HG03045 (cell line): Measurements from ENCODE around the gene SCN1A.
"Not testable (repeated sequence)": the region's sequence is repeated elsewhere in the genome, so short reads cannot be mapped to it uniquely, and the experiment has no call there.

ENCODE experiments used
- ATAC-seq: cut with Tn5 transposase; IDR thresholded peaks from one replicate; pipeline ENCODE4 v1.9.1; 2021; ENCODE audit warnings: mild to moderate bottlenecking, moderate library complexity; ENCODE audit not compliant: unreplicated experiment

Gene SCN1A

GRCh38 chr2:166127217-166128155 lies at the start of gene SCN1A:
TSS of gene SCN1A (minus strand) at chr2:166128020. CDS start at chr2:166073621, 54,399 bp downstream.
- ATAC-seq = no peak

- no peak for ATAC-seq
These were observed 45.4 kb upstream of the SCN1A start for GRCh38 chr2:166173263-166173662.

DNA sequence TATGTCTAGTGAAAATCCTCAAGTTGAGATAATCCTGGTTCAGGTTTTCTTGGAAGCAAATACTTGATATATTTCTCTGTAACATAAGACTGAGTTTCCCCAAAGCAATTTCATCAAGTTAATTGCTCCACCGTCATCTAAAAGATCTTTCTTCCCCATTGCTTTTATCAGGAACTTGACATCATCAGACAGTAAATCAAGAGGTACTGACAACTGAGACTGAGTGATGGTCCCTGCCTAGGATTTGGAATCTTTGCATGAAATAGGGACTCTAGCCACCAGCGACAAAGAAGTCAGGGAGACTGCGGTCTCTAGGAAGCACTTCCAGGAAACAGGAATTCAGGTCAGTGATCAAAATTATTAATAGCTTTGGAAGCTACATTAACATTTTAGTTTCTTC lies 43.4 kb upstream of the SCN1A start:
- no peak for ATAC-seq

DNA sequence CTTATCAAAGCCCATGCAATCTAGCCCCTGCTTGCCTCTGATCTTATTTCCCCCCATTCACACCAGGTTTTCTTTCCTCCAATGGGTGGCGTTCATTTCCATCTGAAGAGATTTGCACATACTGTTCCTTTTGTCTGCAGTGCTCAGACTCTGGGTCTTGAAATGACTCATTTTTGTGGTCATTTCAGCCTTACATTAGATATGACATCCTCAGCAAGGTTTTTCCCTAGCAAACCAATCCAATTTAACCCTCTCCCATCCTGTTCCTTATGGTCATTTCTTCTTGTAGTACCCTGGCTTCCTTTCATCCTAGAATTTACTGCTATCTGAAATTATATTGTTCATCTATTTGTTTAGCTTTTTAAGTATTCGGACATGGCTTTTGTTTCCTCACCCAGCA lies 42.5 kb upstream of the SCN1A start:
- ATAC-seq = no peak

- no peak for ATAC-seq
These were observed 39.6 kb upstream of the SCN1A start for GRCh38 chr2:166167449-166167848.

- ATAC-seq = no peak
These were observed 36.0 kb upstream of the SCN1A start for GRCh38 chr2:166163775-166164174.

GRCh38 chr2:166158546-166158945 lies 30.7 kb upstream of the SCN1A start:
- ATAC-seq = no peak

- ATAC-seq = no peak
These were observed 29.8 kb upstream of the SCN1A start for GRCh38 chr2:166157578-166157977.

DNA sequence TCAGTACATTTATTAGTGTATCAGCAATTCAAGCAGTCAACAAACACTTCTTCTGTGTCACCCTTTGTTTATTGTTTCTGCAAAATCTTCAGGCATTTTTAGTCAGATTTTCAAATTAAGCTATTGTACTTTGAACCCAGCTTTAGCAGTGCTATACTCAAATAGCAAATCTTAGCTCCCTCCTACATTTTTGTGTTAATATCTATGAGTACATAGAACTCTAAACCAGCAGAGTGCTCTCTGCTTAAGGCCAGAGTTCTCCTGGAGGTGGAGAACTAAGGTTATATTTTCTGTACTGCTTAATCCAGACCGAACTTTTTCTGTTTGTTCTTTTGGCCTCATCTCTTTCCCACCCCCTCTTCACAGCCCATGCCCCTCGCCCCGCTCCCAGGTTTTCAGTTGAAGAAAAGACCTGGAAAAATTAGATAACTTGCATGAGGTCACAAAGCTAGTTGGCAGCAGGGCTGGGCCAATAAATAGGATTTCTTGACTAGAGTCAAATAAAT lies 29.2 kb upstream of the SCN1A start:
- ATAC-seq = no peak

DNA sequence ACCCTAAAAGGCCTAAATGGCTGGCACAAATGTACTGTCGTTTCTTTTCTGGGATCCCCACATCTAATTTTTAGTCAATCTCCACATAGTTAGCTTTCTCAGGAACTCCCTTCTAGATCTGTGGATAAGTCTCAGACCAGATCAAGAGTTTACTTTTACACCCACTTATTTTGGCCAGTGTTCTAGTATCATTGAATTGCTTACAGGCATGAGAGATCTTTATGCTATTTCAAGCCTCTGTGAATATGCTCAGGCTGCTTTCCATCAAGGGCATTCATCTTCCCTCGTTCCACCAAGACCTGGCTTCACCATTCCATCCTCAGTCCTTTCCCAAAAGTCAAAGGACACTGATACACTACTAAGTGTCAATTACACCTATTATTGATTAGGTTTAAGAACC lies 27.8 kb upstream of the SCN1A start:
- no peak for ATAC-seq

DNA sequence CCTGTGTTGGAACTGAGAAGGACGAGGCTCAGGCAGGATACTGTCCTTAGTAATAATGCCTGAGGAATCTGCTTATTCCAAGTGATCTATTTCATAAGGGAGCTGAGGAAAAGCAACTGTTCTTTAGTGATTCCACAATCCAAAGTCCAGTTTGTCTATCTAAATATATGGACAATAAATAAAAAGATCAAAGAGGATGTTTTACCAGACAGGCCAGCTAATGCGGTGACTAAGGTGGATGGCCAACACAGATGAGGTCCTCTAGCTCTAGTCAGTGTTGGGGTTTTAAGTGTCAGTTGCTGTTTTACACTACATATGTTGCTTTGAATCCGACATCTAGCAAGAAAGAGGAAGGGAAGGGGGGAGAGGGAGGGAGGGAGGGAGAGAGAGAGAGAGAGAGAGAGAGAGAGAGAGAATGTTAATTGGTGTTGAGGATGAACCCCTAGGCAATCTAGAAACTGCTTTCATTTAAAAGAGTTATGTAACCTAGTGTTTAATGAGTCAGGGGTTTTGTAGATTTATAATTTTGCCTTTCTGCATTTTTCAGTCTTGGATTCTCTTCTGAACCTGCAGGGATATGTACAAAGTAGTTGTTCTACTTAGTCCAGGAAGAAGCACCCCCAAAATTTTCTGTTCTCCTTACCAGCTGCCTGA lies 27.0 kb upstream of the SCN1A start:
- ATAC-seq = no peak

DNA sequence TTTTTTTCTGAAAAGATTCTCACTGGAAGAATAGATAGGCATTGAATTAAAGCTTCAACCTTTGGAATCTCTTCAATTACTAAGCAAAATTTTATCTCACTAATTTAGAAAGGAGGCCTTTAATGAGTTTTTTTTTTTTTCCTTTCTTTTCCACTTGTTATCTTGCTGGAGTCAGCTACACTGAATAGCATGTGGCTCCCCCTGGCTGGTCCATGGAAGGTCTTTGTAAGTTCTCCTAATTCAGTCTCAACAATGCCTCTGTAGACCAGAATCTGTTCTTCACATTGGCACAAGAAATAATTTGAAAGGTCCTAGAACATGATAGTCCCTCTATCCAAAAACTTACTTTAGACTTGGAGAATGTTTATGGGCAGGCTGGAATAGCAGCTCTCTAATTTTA lies 24.2 kb upstream of the SCN1A start:
- no peak for ATAC-seq

DNA sequence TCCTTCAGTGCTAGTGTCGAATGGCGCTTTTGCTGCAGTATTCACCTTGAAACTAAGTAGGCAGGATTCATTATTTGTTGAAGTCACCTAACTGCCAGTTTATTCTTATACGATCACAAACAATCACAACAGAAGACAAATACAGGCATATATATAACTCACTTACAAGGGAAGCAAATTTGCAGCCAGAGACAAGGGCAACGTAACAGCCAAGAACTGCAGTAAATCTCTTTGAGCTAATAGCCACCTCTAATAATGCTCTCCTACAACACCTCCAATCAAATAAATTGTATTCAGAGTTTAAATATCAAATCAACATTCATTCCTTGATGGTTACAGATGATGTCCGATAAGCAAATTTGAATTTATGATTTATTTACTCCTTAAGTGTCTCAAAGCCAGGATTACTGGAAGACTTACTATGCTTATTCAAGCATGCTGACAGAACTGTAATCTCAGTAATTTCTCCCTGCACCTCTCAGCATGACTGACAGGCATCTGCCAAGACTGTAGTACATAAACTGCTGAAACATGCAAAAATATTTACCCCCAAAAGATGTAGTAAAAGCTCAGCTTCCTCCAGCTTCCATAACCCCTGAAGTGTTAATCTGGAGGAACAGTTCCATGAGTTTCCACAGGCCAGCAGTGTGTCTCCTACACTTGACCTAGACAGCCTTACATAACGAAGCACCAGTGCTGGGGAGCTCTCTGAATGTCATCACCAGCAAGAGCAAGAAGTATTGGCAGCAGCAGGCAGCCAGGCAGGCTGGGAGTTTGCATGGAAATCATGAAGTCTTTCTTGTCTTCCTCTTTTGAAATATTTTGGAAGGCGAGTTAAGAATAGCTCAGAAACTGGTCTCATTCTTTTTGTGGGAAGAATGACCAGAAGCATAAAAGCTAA lies 20.9 kb upstream of the SCN1A start:
- ATAC-seq = no peak

- no peak for ATAC-seq
These were observed 20.1 kb upstream of the SCN1A start for GRCh38 chr2:166147883-166148282.

DNA sequence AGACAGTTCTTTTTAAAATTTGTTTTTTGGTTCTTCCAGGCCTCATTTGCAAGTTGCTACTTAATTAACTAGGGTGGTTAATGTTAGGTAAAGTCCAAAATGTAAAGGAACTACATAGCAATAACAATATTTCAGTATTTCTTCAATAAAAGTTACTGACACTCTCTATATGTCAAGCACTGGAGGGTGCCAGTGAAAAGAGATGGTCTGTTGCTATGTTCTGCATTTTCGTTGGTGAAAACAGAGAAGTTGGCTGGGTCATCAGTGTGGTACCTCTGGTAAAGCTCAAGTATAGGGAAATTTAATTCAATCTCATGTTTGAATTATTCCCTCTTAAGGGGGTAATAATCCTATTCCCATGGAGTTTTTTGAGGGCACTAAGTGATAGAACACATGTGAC lies 16.3 kb upstream of the SCN1A start:
- no peak for ATAC-seq

GRCh38 chr2:166140932-166141331 lies 13.1 kb upstream of the SCN1A start:
- ATAC-seq = no peak

DNA sequence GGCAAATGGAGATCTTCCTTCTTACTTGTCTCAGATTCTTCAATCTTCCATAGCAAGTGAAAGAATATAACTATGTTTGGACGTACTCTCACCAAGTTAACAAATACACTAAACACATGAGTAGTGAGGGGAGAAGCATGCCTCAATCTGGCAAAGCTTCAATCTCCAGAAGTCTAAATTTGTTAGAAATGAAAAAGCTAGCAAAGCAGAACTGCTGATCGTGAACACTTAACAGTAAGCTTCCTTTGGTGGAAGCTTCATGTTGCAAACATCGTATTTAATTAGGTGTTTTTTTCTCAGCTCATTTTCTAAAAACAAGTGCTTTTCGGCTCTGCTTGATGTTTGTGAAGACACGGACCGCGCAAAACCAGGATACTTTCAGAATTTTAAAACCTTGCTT lies 12.7 kb upstream of the SCN1A start:
- no peak for ATAC-seq

DNA sequence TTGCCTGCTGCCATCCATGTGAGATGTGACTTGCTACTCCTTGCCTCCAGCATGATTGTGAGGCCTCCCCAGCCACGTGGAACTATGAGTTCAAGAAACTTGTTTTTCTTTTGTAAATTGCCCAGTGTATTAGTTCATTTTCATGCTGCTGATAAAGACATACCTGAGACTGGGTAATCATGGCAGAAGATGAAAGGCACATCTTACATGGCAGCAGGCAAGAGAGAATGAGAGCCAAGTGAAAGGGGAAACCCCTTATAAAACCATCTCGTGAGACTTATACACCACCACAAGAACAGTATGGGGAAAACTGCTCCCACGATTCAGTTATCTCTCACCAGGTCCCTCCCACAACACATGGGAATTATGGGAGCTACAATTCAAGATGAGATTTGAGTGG lies 11.7 kb upstream of the SCN1A start:
- not testable (repeated sequence) for ATAC-seq

GRCh38 chr2:166138667-166139066 lies 10.8 kb upstream of the SCN1A start:
- ATAC-seq = no peak

GRCh38 chr2:166138144-166138543 lies 10.3 kb upstream of the SCN1A start:
- no peak for ATAC-seq

GRCh38 chr2:166137331-166137730 lies 9.5 kb upstream of the SCN1A start:
- ATAC-seq = no peak
